ENCODE measurements around the gene HHIPL2.

GRCh38 chr1:222522105-222522915 lies 25.6 kb downstream of the HHIPL2 start:
- TF ChIP-seq CTCF (conservative IDR thresholded peaks at IDR 0.05 in 1 of 2, IDR thresholded peaks at IDR 0.05 in 1 of 2; ENCODE audit: extremely low read depth in 1 of 2, insufficient read depth in 1 of 2, low read depth in 1 of 2, low read length in 2 of 2) (no peak), EZH2 (IDR thresholded peaks at IDR 0.05; ENCODE audit: borderline replicate concordance, low read length) (no peak)
